Left lung (tissue), 10 donors: ENCODE measurements around the gene KIAA1586. TPM values are rescaled to one million over a fixed set of nuclear protein-coding genes. Genes with fewer than 3 reads are reported as not detected.
A peak's percentile ranks its signal among the peaks of the same experiment; 100 is the strongest.
"Not testable (repeated sequence)": the region's sequence is repeated elsewhere in the genome, so short reads cannot be mapped to it uniquely, and the experiment has no call there.

ENCODE experiments used
- ATAC-seq: fragments of 200-7000 bp; cut with Tn5 transposase; one replicate; pipeline ENCODE4 v1.9.1; 2020; ENCODE audit warnings: moderate library complexity
- DNase-seq, 4 donors: peaks; one replicate each; pipeline ENCODE4 v3.0.0-alpha.2; 2013 to 2020
- H3K27ac ChIP-seq, 2 donors: fragments of 200-600 bp; sonication (generic) in 1 of 2; one replicate each; pipeline versions ENCODE4 v1.5.0 to v1.8.0; 2020 to 2021
- H3K27me3 ChIP-seq, 2 donors: fragments of 200-600 bp; sonication (generic) in 1 of 2; one replicate each; pipeline versions ENCODE4 v1.5.0 to v1.8.0; 2020 to 2021
- H3K36me3 ChIP-seq, 2 donors: fragments of 200-600 bp; sonication (generic) in 1 of 2; one replicate each; pipeline versions ENCODE4 v1.5.0 to v1.8.0; 2020 to 2021
- H3K4me1 ChIP-seq, 2 donors: fragments of 200-600 bp; one replicate each; pipeline ENCODE4 v1.8.0; 2021
- H3K4me3 ChIP-seq, 2 donors: fragments of 200-600 bp; sonication (generic) in 1 of 2; one replicate each; pipeline versions ENCODE4 v1.5.0 to v1.8.0; 2020 to 2021; ENCODE audit warnings: mild to moderate bottlenecking in 1 of 2
- H3K9me3 ChIP-seq, 2 donors: fragments of 200-600 bp; sonication (generic) in 1 of 2; one replicate each; pipeline versions ENCODE4 v1.5.0 to v1.8.0; 2020 to 2021
- CTCF ChIP-seq, 2 donors: fragments of 200-600 bp; sonication (generic) in 1 of 2; IDR thresholded peaks; one replicate each; pipeline versions ENCODE4 v1.5.0 to v1.8.0; 2021; ENCODE audit warnings: antibody characterized with exemption in 2 of 2
- intact Hi-C, 2 donors: fragments of 100-400 bp; cut with DNase I; formaldehyde crosslinking; loops; one replicate each; pipeline versions ENCODE4 v1.11.2 to v1.14.2; 2022
- polyA plus RNA-seq, 6 donors: library from polyadenylated mRNA; unstranded; fragments of 120-200 nt; gene quantifications; one replicate each; pipeline ENCODE4 v1.2.1, GENCODE V29; 2013; ENCODE audit not compliant: insufficient read length in 6 of 6
- total RNA-seq, 2 donors: library from RNA; stranded (reverse); fragmentation: NEBNext Ultra II Directional; extraction: Animal tissue kit (Norgen Biotek cat#: 25700); gene quantifications; one replicate each; pipeline ENCODE4 v1.2.1, GENCODE V29; 2021
- donor health status: DM: no; HTN: yes; CAD: no.
- donor health status: DM: no; HTN: no; CAD: no.

KIAA1586 gene
- total and polyA plus RNA-seq, 8 donors, result 11.0 to 26.9 (median 24.3) TPM

DNA sequence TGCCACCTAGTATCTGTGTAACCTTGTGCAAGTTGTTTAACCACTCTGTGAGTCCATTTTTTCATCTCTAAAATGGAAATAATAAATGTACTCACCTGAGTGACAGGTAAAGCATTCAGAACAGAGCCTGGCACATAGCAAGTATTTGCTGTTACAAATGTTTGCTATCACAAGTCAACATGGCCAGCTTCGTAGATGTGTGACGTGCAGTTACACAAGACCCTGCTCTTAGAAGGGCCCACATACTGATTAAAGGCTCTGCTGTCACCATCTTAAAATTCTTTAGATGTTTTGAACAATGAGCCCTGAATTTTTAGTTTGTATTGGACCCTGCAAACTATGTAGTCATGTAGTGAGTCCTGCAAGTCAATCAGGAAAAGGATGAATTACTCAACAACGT lies 40.4 kb upstream of the KIAA1586 start:
- no peak for TF ChIP-seq CTCF (IDR thresholded peaks at IDR 0.05)
- no peak overlapping the region for H3K27ac ChIP-seq
- no peaks in the 10 kb centered on the region for H3K36me3 ChIP-seq
- ATAC-seq, result no peak
- no peak for DNase-seq
- no peaks in the 10 kb centered on the region for H3K9me3 ChIP-seq
- no peaks in the 10 kb centered on the region for H3K4me1 ChIP-seq
- H3K27me3 ChIP-seq, result no peaks in the 10 kb centered on the region
- no peak overlapping the region for H3K4me3 ChIP-seq
- intact Hi-C loops, result no loop called here

- H3K9me3 ChIP-seq, H3K4me1 ChIP-seq, DNase-seq, H3K36me3 ChIP-seq, H3K4me3 ChIP-seq, H3K27me3 ChIP-seq, H3K27ac ChIP-seq, ATAC-seq, intact Hi-C loops: not testable (repeated sequence)
Measured at GRCh38 chr6:57008069-57008468, 38.4 kb upstream of the KIAA1586 start.

DNA sequence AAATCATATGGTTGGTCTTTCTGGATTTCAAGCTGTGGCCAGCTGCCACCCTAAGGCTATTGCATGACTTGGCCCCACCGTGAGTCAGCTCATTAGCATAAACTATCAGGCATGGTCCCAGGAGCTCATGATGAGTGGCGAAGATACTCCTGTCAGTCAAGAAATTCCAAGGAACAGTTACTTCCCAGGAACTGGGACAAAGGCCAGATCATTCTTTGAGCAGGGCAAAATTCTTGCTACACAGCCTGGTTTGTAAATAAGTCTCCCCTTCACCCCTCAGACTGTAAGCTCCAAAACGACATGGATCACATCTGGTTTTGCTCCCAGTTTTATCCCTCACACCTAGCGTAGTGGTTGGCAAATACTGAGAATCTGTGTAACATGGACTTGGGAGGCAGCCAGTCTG lies 33.0 kb upstream of the KIAA1586 start:
- intact Hi-C loops, result no loop called here
- no peaks in the 10 kb centered on the region for H3K27me3 ChIP-seq
- H3K9me3 ChIP-seq, result no peaks in the 10 kb centered on the region
- DNase-seq (peak in 2 of 4 donors; percentile 6 to 8), ATAC-seq (no peak)
- H3K4me3 ChIP-seq, result no peak overlapping the region
- H3K36me3 ChIP-seq, result no peaks in the 10 kb centered on the region
- no peak overlapping the region for H3K27ac ChIP-seq
- TF ChIP-seq CTCF (IDR thresholded peaks at IDR 0.05), result no peak
- H3K4me1 ChIP-seq, result no peaks in the 10 kb centered on the region

GRCh38 chr6:57017069-57017468 lies 29.4 kb upstream of the KIAA1586 start:
- Histone ChIP-seq H3K4me3 (no peak overlapping the region), H3K27me3 (no peaks in the 10 kb centered on the region), H3K9me3 (no peaks in the 10 kb centered on the region), H3K4me1 (no peaks in the 10 kb centered on the region), H3K27ac (no peak overlapping the region), H3K36me3 (no peaks in the 10 kb centered on the region)
- peak in 2 of 4 donors; percentile 23 to 55 for DNase-seq
- intact Hi-C loops, result no loop called here
- ATAC-seq, result no peak
- no peak for TF ChIP-seq CTCF (IDR thresholded peaks at IDR 0.05)

GRCh38 chr6:57017841-57018240 lies 28.7 kb upstream of the KIAA1586 start:
- Histone ChIP-seq H3K4me1 (no peaks in the 10 kb centered on the region), H3K27ac (no peak overlapping the region), H3K27me3 (no peaks in the 10 kb centered on the region), H3K4me3 (no peak overlapping the region), H3K36me3 (no peaks in the 10 kb centered on the region), H3K9me3 (no peaks in the 10 kb centered on the region)
- intact Hi-C loops, result no loop called here
- TF ChIP-seq CTCF (IDR thresholded peaks at IDR 0.05), result no peak
- ATAC-seq (no peak), DNase-seq (no peak)

DNA sequence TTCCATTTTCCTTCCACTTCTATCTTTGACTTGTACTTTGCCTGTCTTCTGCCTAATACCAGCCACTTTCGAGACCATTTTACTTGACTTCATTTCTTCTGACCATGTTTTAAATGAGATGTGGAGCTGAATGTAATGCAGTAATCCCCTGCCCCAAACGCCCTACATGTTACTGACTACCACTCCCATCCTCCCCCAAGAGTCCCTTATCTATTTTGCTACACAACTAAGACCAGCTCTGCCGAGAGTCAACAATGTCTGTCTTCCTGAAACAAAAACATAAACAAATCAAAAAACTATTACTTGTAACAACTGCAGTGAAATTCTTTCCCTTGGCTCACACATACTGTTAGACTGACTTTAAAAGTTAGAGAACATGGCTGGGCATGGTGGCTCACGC lies 27.1 kb upstream of the KIAA1586 start:
- no peak overlapping the region for H3K4me3 ChIP-seq
- DNase-seq (no peak), ATAC-seq (no peak)
- no peak overlapping the region for H3K27ac ChIP-seq
- H3K4me1 ChIP-seq, result no peaks in the 10 kb centered on the region
- H3K27me3 ChIP-seq, result no peaks in the 10 kb centered on the region
- no peak for TF ChIP-seq CTCF (IDR thresholded peaks at IDR 0.05)
- peaks cover 0 to 5% of the 10 kb centered on the region in 2 donors for H3K9me3 ChIP-seq
- intact Hi-C loops, result no loop called here
- no peaks in the 10 kb centered on the region for H3K36me3 ChIP-seq
